HepG2 (cell line): ENCODE results near the gene LRFN2. TPM values are rescaled to one million over a fixed set of nuclear protein-coding genes. Genes with fewer than 3 reads are reported as not detected.

Source experiments
- ATAC-seq: fragments of 200-7000 bp; cut with Tn5 transposase; 3 replicates; pipeline ENCODE4 v1.9.1; 2020; ENCODE audit warnings: mild to moderate bottlenecking, moderate library complexity
- BruUV-seq: library from RNA; stranded (reverse); fragments of 400-500 nt; replicated peaks from 2 replicates; lab custom pipeline; 2021; lab: Mats Ljungman, UMichigan
- CTCF ChIA-PET: fragments of 300-600 bp; formaldehyde crosslinking; extraction: SDS; loops from one replicate; lab custom pipeline; 2021; ENCODE audit warnings: low total read pairs, inconsistent platforms, low intra/inter-chr PET ratio; lab: Yijun Ruan, JAX
- POLR2A ChIA-PET: fragments of 350-600 bp; sonication (Branson Sonifier 250); formaldehyde crosslinking; loops from one replicate; lab custom pipeline; 2020; ENCODE audit warnings: antibody characterized with exemption, inconsistent platforms; lab: Yijun Ruan, JAX
- DNase-seq: peaks from one replicate; pipeline ENCODE4 v3.0.0-alpha.2; 2015; ENCODE audit warnings: low spot score
- FAIRE-seq: peaks from 3 replicates; lab custom pipeline; 2011; peaks lifted over from hg19 to GRCh38; lab: Jason Lieb, UNC
- H2AFZ ChIP-seq: one replicate; pipeline ENCODE4 v1.6.1; 2011; ENCODE audit warnings: low read length, inconsistent platforms
- H3K27ac ChIP-seq: fragments of 300-600 bp; 3 replicates; pipeline ENCODE4 v1.8.0; 2011; ENCODE audit warnings: mixed run types, mild to moderate bottlenecking, mixed read lengths, low read length, inconsistent platforms; ENCODE audit not compliant: insufficient read depth; ENCODE audit errors: extremely low read length
- H3K27me3 ChIP-seq, 2 experiments: fragments of 200-600 bp in 1 of 2; 2 replicates in 1 of 2; 3 replicates in 1 of 2; pipeline versions ENCODE4 v1.6.0 to v1.8.0; 2011; ENCODE audit warnings: low read length in 2 of 2, mild to moderate bottlenecking in 2 of 2, moderate library complexity in 2 of 2, inconsistent platforms in 1 of 2; ENCODE audit not compliant: insufficient read depth in 2 of 2, control insufficient read depth in 1 of 2
- H3K36me3 ChIP-seq, 2 experiments: fragments of 200-600 bp in 1 of 2; replicated peaks in 1 of 2; 2 replicates in 1 of 2; 3 replicates in 1 of 2; pipeline versions ENCODE4 v1.5.1 to v1.8.0; 2011; ENCODE audit warnings: low read length in 2 of 2, inconsistent platforms in 1 of 2; ENCODE audit not compliant: insufficient read depth in 2 of 2, control insufficient read depth in 1 of 2
- H3K4me1 ChIP-seq: 2 replicates; pipeline ENCODE4 v1.5.1; 2012; ENCODE audit warnings: low read length, inconsistent platforms; ENCODE audit not compliant: insufficient read depth
- H3K4me2 ChIP-seq: 2 replicates; pipeline ENCODE4 v1.6.0; 2011; ENCODE audit warnings: low read depth, low read length, inconsistent platforms
- H3K4me3 ChIP-seq, 3 experiments: fragments of 200-600 bp in 1 of 3; sonication (generic), shearing (Covaris generic) in 1 of 3; replicated peaks in 1 of 3; 2 replicates each; pipeline ENCODE4 v1.5.1; 2011 to 2016; ENCODE audit warnings: low read length in 3 of 3, inconsistent platforms in 2 of 3, low read depth in 2 of 3, mild to moderate bottlenecking in 2 of 3, control low read depth in 1 of 3, mixed read lengths in 1 of 3; ENCODE audit not compliant: insufficient read depth in 1 of 3
- H3K79me2 ChIP-seq: one replicate; pipeline ENCODE4 v1.6.1; 2011; ENCODE audit warnings: low read length, inconsistent platforms; ENCODE audit not compliant: insufficient read depth
- H3K9ac ChIP-seq: 2 replicates; pipeline ENCODE4 v1.6.0; 2011; ENCODE audit warnings: mild to moderate bottlenecking, low read depth, low read length, inconsistent platforms; ENCODE audit not compliant: insufficient read depth
- H3K9me3 ChIP-seq: 2 replicates; pipeline ENCODE4 v1.5.1; 2012; ENCODE audit warnings: mild to moderate bottlenecking, low read length
- H4K20me1 ChIP-seq: 2 replicates; pipeline ENCODE4 v1.6.0; 2011; ENCODE audit warnings: inconsistent platforms, mild to moderate bottlenecking, low read length, moderate library complexity; ENCODE audit not compliant: insufficient read depth
- AKAP8 ChIP-seq: sonication (generic); formaldehyde crosslinking; IDR thresholded peaks from 2 replicates; pipeline ENCODE4 v1.5.1; 2020; ENCODE audit warnings: mild to moderate bottlenecking, missing genetic modification reagents
- ELF1 ChIP-seq: sonication (generic); formaldehyde crosslinking; IDR thresholded peaks from 2 replicates; pipeline ENCODE4 v1.4.0; 2020; ENCODE audit warnings: missing genetic modification reagents
- HOXD1 ChIP-seq: sonication (generic); formaldehyde crosslinking; IDR thresholded peaks from 2 replicates; pipeline ENCODE4 v1.5.0; 2020; ENCODE audit warnings: missing genetic modification reagents
- IKZF4 ChIP-seq: sonication (generic); formaldehyde crosslinking; IDR thresholded peaks from 2 replicates; pipeline ENCODE4 v1.5.1; 2020; ENCODE audit warnings: borderline replicate concordance, mild to moderate bottlenecking, low read depth, missing genetic modification reagents; ENCODE audit errors: not compliant biosample characterization
- KAT2B ChIP-seq: fragments of 150-350 bp; IDR thresholded peaks from 2 replicates; pipeline ENCODE4 v1.6.1; 2014; ENCODE audit warnings: low read depth, low read length, borderline replicate concordance
- KLF13 ChIP-seq: sonication (generic); formaldehyde crosslinking; IDR thresholded peaks from 2 replicates; pipeline ENCODE4 v1.4.0; 2020; ENCODE audit warnings: mild to moderate bottlenecking, missing genetic modification reagents
- NFKB2 ChIP-seq: sonication (generic); formaldehyde crosslinking; IDR thresholded peaks from 2 replicates; pipeline ENCODE4 v1.4.0; 2020; ENCODE audit warnings: missing genetic modification reagents, borderline replicate concordance
- PITX1 ChIP-seq: sonication (generic); formaldehyde crosslinking; IDR thresholded peaks from 2 replicates; pipeline ENCODE4 v1.5.1; 2020; ENCODE audit warnings: mild to moderate bottlenecking, missing genetic modification reagents
- TBP ChIP-seq: sonication (generic); formaldehyde crosslinking; IDR thresholded peaks from 2 replicates; pipeline ENCODE4 v1.5.0; 2020; ENCODE audit warnings: missing genetic modification reagents
- TBX3 ChIP-seq: fragments of 450-650 bp; IDR thresholded peaks from 2 replicates; pipeline ENCODE4 v1.6.1; 2017; ENCODE audit warnings: antibody characterized with exemption, mild to moderate bottlenecking, inconsistent platforms, borderline replicate concordance
- ZFP36 ChIP-seq: fragments of 150-350 bp; IDR thresholded peaks from 2 replicates; pipeline ENCODE4 v1.6.1; 2018; ENCODE audit warnings: borderline replicate concordance, low read length, low read depth; ENCODE audit not compliant: partially characterized antibody
- ZFP90 ChIP-seq: sonication (generic); formaldehyde crosslinking; IDR thresholded peaks from 2 replicates; pipeline ENCODE4 v1.8.0; 2022; ENCODE audit warnings: missing genetic modification reagents, mild to moderate bottlenecking, inconsistent platforms, borderline replicate concordance
- ZNF225 ChIP-seq: sonication (generic); formaldehyde crosslinking; IDR thresholded peaks from 2 replicates; pipeline ENCODE4 v1.4.0; 2020; ENCODE audit warnings: mild to moderate bottlenecking, missing genetic modification reagents
- ZNF33B ChIP-seq: sonication (generic); formaldehyde crosslinking; IDR thresholded peaks from 2 replicates; pipeline ENCODE4 v1.5.1; 2020; ENCODE audit warnings: mild to moderate bottlenecking, missing genetic modification reagents
- ZNF383 ChIP-seq: sonication (generic); formaldehyde crosslinking; IDR thresholded peaks from 2 replicates; pipeline ENCODE4 v1.4.0; 2020; ENCODE audit warnings: missing genetic modification reagents, mild to moderate bottlenecking, borderline replicate concordance
- ZNF556 ChIP-seq: sonication (generic); formaldehyde crosslinking; IDR thresholded peaks from 2 replicates; pipeline ENCODE4 v1.4.0; 2020; ENCODE audit warnings: mild to moderate bottlenecking, missing genetic modification reagents, borderline replicate concordance
- WGBS: methylation state at CpG from one replicate; pipeline ENCODE4 v1.1.6; 2017; ENCODE audit warnings: low lambda C conversion rate; 5-methylcytosine and 5-hydroxymethylcytosine counted together
- in situ Hi-C: cut with HindIII; loops from 2 replicates; pipeline ENCODE4 v1.10.0; 2017; ENCODE audit warnings: low pct_unique_long_range_greater_than_20kb; ENCODE audit not compliant: extremely low pct_ligation_motif_present
- intact Hi-C: fragments of 100-400 bp; cut with micrococcal nuclease; formaldehyde crosslinking; loops from one replicate; pipeline ENCODE4 v1.10.0; 2022; ENCODE audit not compliant: unreplicated experiment
- polyA plus RNA-seq, 8 experiments: library from polyadenylated mRNA; depleted of rRNA in 3 of 8; stranded (reverse) in 7 of 8; unstranded in 1 of 8; fragments of >200 nt; fragmentation: Illumina TruSeq in 4 of 8; extraction: Trizol in 4 of 8; gene quantifications; 2 replicates each; pipeline versions ENCODE4 v1.2.1 to v1.2.3, GENCODE V29; 2011 to 2016; ENCODE audit warnings: low read depth in 4 of 8, missing spikeins in 1 of 8, mixed read lengths in 1 of 8; ENCODE audit not compliant: insufficient read depth in 1 of 8
- total RNA-seq, 5 experiments: library from RNA; depleted of rRNA; stranded (reverse); fragments of >200 nt; fragmentation: Illumina TruSeq; extraction: Trizol; gene quantifications; 2 replicates each; pipeline ENCODE4 v1.2.3, GENCODE V29; 2016; ENCODE audit warnings: low read depth in 1 of 5
- TF ChIP-seq, protein P1 (sequence below): sonication (generic); formaldehyde crosslinking; IDR thresholded peaks from 2 replicates; pipeline ENCODE4 v1.9.0; 2021; ENCODE audit warnings: missing genetic modification reagents, borderline replicate concordance
- TF ChIP-seq, protein P2 (sequence below): sonication (generic); IDR thresholded peaks from 2 replicates; pipeline ENCODE4 v1.6.1; 2016; ENCODE audit warnings: low read depth, borderline replicate concordance

LRFN2 gene
- total and polyA plus RNA-seq, 2 of the 13 experiments (the other 11 are each of a cell fraction or from before 2014, with no cell fraction given), result not detected

DNA sequence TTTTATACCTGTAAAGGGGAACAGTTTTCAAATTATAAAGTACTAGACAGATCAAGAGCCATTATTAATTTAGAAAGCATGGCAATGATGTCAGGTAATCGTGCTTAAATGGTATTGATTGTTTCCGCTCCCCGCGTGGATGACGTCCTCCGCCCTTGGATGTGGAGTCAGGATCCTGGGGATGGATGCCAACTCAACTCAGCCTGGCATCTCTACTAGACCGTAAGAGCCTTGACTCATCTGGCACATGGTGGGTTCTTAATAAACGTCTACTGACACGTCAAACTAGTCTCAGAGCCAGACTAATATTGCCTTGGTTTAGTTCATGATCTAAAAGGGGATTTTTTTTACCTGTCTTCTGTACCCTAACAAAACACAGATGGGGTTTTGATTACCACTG, 80.2 kb downstream of the LRFN2 start:
- no peak overlapping the region for H2AFZ ChIP-seq
- no peak overlapping the region for H3K27ac ChIP-seq
- H3K4me1 ChIP-seq, result no peaks in the 10 kb centered on the region
- POLR2A ChIA-PET, result no interaction called here
- H3K9ac ChIP-seq, result no peak overlapping the region
- H4K20me1 ChIP-seq, result no peaks in the 10 kb centered on the region
- no peak overlapping the region for H3K4me2 ChIP-seq
- H3K79me2 ChIP-seq, result no peaks in the 10 kb centered on the region
- FAIRE-seq (no peak), DNase-seq (no peak), ATAC-seq (no peak)
- H3K4me3 ChIP-seq, result no peak overlapping the region
- TF ChIP-seq TBX3 (no peak), IKZF4 (CRISPR knock-in tag) (no peak), HOXD1 (CRISPR knock-in tag) (no peak), ELF1 (CRISPR knock-in tag) (no peak), NFKB2 (CRISPR knock-in tag) (no peak), KAT2B (no peak), ZNF33B (CRISPR knock-in tag) (no peak), ZNF225 (CRISPR knock-in tag) (no peak), AKAP8 (CRISPR knock-in tag) (no peak), ZFP36 (no peak), KLF13 (CRISPR knock-in tag) (no peak), PITX1 (CRISPR knock-in tag) (no peak), ZNF383 (no peak), ZNF556 (CRISPR knock-in tag) (no peak), ZFP90 (CRISPR knock-in tag) (no peak), TBP (CRISPR knock-in tag) (no peak)
- TF ChIP-seq, protein P1, sequence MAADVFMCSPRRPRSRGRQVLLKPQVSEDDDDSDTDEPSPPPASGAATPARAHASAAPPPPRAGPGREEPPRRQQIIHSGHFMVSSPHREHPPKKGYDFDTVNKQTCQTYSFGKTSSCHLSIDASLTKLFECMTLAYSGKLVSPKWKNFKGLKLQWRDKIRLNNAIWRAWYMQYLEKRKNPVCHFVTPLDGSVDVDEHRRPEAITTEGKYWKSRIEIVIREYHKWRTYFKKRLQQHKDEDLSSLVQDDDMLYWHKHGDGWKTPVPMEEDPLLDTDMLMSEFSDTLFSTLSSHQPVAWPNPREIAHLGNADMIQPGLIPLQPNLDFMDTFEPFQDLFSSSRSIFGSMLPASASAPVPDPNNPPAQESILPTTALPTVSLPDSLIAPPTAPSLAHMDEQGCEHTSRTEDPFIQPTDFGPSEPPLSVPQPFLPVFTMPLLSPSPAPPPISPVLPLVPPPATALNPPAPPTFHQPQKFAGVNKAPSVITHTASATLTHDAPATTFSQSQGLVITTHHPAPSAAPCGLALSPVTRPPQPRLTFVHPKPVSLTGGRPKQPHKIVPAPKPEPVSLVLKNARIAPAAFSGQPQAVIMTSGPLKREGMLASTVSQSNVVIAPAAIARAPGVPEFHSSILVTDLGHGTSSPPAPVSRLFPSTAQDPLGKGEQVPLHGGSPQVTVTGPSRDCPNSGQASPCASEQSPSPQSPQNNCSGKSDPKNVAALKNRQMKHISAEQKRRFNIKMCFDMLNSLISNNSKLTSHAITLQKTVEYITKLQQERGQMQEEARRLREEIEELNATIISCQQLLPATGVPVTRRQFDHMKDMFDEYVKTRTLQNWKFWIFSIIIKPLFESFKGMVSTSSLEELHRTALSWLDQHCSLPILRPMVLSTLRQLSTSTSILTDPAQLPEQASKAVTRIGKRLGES, result no peak
- TF ChIP-seq, protein P2, sequence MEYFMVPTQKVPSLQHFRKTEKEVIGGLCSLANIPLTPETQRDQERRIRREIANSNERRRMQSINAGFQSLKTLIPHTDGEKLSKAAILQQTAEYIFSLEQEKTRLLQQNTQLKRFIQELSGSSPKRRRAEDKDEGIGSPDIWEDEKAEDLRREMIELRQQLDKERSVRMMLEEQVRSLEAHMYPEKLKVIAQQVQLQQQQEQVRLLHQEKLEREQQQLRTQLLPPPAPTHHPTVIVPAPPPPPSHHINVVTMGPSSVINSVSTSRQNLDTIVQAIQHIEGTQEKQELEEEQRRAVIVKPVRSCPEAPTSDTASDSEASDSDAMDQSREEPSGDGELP, result no peak
- peaks cover 0 to under 1% of the 10 kb centered on the region in 2 experiments; a peak in 2 of 5 replicates for H3K27me3 ChIP-seq
- intact Hi-C loops, result no loop called here
- H3K36me3 ChIP-seq, result no peaks in the 10 kb centered on the region
- 53% methylated on average over 9 of the region's 9 CpGs for WGBS
- BruUV-seq, result no TSS peak
- no peaks in the 10 kb centered on the region for H3K9me3 ChIP-seq
- in situ Hi-C loops, result no loop called here
- CTCF ChIA-PET, result no interaction called here
